Suppressor macrophage treated with lipopolysaccharide for 1 hour (primary cell): Measurements from ENCODE around the gene SORCS1.
A peak's percentile ranks its signal among the peaks of the same experiment; 100 is the strongest.

ENCODE experiments used
- DNase-seq, 3 donors: peaks; one replicate each; pipeline ENCODE4 v3.0.0-alpha.2; 2020 to 2022

Gene SORCS1

GRCh38 chr10:107163881-107164861 is at the start of gene SORCS1:
Gene SORCS1 (minus strand): TSS chr10:107164706.
- peak in 2 of 3 donors; percentile 5 to 12 for DNase-seq

- no peak for DNase-seq
These were observed 49.8 kb upstream of the SORCS1 start for GRCh38 chr10:107214261-107214660.

- DNase-seq = no peak
These were observed 49.4 kb upstream of the SORCS1 start for GRCh38 chr10:107213861-107214260.

GRCh38 chr10:107206833-107207232 is 42.3 kb upstream of the SORCS1 start:
- DNase-seq = no peak

- DNase-seq = no peak
These were observed 5.0 kb upstream of the SORCS1 start for GRCh38 chr10:107169516-107169915.

GRCh38 chr10:107168738-107169137 is 4.2 kb upstream of the SORCS1 start:
- no peak for DNase-seq

- DNase-seq = no peak
These were observed 1.9 kb upstream of the SORCS1 start for GRCh38 chr10:107166403-107166802.

- DNase-seq = no peak
These were observed 486 bp upstream of the SORCS1 start for GRCh38 chr10:107164992-107165391.

- no peak for DNase-seq
These were observed 1.2 kb downstream of the SORCS1 start for GRCh38 chr10:107163076-107163855.

GRCh38 chr10:107160866-107161265 is 3.6 kb downstream of the SORCS1 start:
- DNase-seq = no peak

- DNase-seq = no peak
These were observed 4.6 kb downstream of the SORCS1 start for GRCh38 chr10:107159871-107160270.

- no peak for DNase-seq
These were observed 7.4 kb downstream of the SORCS1 start for GRCh38 chr10:107157071-107157470.

GRCh38 chr10:107152087-107152486 is 12.4 kb downstream of the SORCS1 start:
- DNase-seq = no peak

- no peak for DNase-seq
These were observed 15.6 kb downstream of the SORCS1 start for GRCh38 chr10:107148906-107149305.

- peak in 1 of 3 donors; percentile 3 for DNase-seq
These were observed 20.0 kb downstream of the SORCS1 start for GRCh38 chr10:107144490-107144889.

- no peak for DNase-seq
These were observed 22.9 kb downstream of the SORCS1 start for GRCh38 chr10:107141524-107142061.

GRCh38 chr10:107139237-107139636 is 25.3 kb downstream of the SORCS1 start:
- DNase-seq = no peak

- DNase-seq = peak in 1 of 3 donors; percentile 7
These were observed 30.9 kb downstream of the SORCS1 start for GRCh38 chr10:107133656-107134055.

GRCh38 chr10:107129000-107129399 is 35.5 kb downstream of the SORCS1 start:
- no peak for DNase-seq

- no peak for DNase-seq
These were observed 37.9 kb downstream of the SORCS1 start for GRCh38 chr10:107126512-107127065.

- no peak for DNase-seq
These were observed 41.8 kb downstream of the SORCS1 start for GRCh38 chr10:107122703-107123102.

GRCh38 chr10:107118866-107119265 is 45.6 kb downstream of the SORCS1 start:
- DNase-seq = no peak

GRCh38 chr10:107104026-107104652 is 60.4 kb downstream of the SORCS1 start:
- DNase-seq = no peak
